K562 (cell line): ENCODE measurements around the gene SCARF2. TPM values are rescaled to one million over a fixed set of nuclear protein-coding genes. Genes with fewer than 3 reads are reported as not detected.
A peak's percentile ranks its signal among the peaks of the same experiment; 100 is the strongest.

Experiments
- CBFB ChIP-seq: sonication (generic); formaldehyde crosslinking; IDR thresholded peaks from 2 replicates; pipeline ENCODE4 v1.4.0; 2020; ENCODE audit warnings: mild to moderate bottlenecking, missing genetic modification reagents
- FOXJ2 ChIP-seq: fragments of 200-800 bp; sonication (Bioruptor generic); IDR thresholded peaks from 2 replicates; pipeline ENCODE4 v1.6.1; 2016; ENCODE audit warnings: missing genetic modification characterization, missing compliant biosample characterization
- FOXK1 ChIP-seq: sonication (generic); formaldehyde crosslinking; IDR thresholded peaks from 2 replicates; pipeline ENCODE4 v1.8.0; 2022; ENCODE audit warnings: missing genetic modification reagents, mild to moderate bottlenecking, borderline replicate concordance
- HOXB6 ChIP-seq: fragments of 250-450 bp; sonication (Bioruptor Pico); IDR thresholded peaks from 2 replicates; pipeline ENCODE4 v1.5.1; 2022; ENCODE audit warnings: mild to moderate bottlenecking, borderline replicate concordance
- OTX1 ChIP-seq: fragments of 450-650 bp; formaldehyde crosslinking; IDR thresholded peaks from 2 replicates; pipeline ENCODE4 v1.4.0; 2022; ENCODE audit warnings: mild to moderate bottlenecking
- RBBP5 ChIP-seq: fragments of 200-600 bp; sonication (generic); IDR thresholded peaks from 2 replicates; pipeline ENCODE4 v1.6.1; 2012; ENCODE audit warnings: borderline replicate concordance, mild to moderate bottlenecking, low read length, control low read depth, inconsistent platforms; ENCODE audit not compliant: insufficient read depth, poor library complexity, severe bottlenecking
- YBX1 ChIP-seq: fragments of 450-650 bp; IDR thresholded peaks from 2 replicates; pipeline ENCODE4 v1.7.1; 2016; ENCODE audit warnings: mild to moderate bottlenecking
- ZBTB7A ChIP-seq: IDR thresholded peaks from 2 replicates; pipeline ENCODE4 v1.6.1; 2011; ENCODE audit warnings: low read depth, mild to moderate bottlenecking, low read length, moderate library complexity, borderline replicate concordance; ENCODE audit not compliant: control insufficient read depth
- ZNF408 ChIP-seq: fragments of 250-450 bp; sonication (Bioruptor Pico); IDR thresholded peaks from 2 replicates; pipeline ENCODE4 v1.4.0; 2020; ENCODE audit warnings: low read depth, mild to moderate bottlenecking, moderate library complexity
- ZNF41 ChIP-seq: fragments of 250-450 bp; sonication (Bioruptor Pico); conservative IDR thresholded peaks from 2 replicates; pipeline ENCODE4 v1.4.0; 2020; ENCODE audit warnings: mild to moderate bottlenecking
- ZNF707 ChIP-seq: fragments of 250-450 bp; sonication (Bioruptor Pico); conservative IDR thresholded peaks from 2 replicates; pipeline ENCODE4 v1.8.0; 2022; ENCODE audit warnings: inconsistent platforms, mild to moderate bottlenecking, moderate library complexity
- ZNF785 ChIP-seq: fragments of 250-450 bp; sonication (Bioruptor Pico); IDR thresholded peaks from 2 replicates; pipeline ENCODE4 v1.4.0; 2020; ENCODE audit warnings: mild to moderate bottlenecking
- polyA plus RNA-seq, 8 experiments: library from polyadenylated mRNA; depleted of rRNA in 4 of 8; stranded (reverse) in 5 of 8; unstranded in 3 of 8; fragments of >200 nt; fragmentation: Nextera tagmentation in 2 of 8; fragmentation: Illumina TruSeq in 1 of 8; extraction: Ambion mirVana in 2 of 8; extraction: Trizol in 1 of 8; gene quantifications; 2 replicates each; pipeline versions ENCODE4 v1.2.1 to v1.2.3, GENCODE V29; 2011 to 2014; ENCODE audit warnings: inconsistent platforms in 1 of 8, missing spikeins in 1 of 8
- total RNA-seq, 7 experiments: library from RNA; depleted of rRNA in 6 of 7; stranded (reverse); fragments of >200 nt in 6 of 7; fragmentation: Illumina TruSeq in 2 of 7; extraction: Trizol in 2 of 7; gene quantifications; 2 replicates each; pipeline versions ENCODE4 v1.2.1 to v1.2.3, GENCODE V29; 2011 to 2021; ENCODE audit warnings: low replicate concordance in 1 of 7
- TF ChIP-seq, protein P1 (sequence below), 3 experiments: fragments of 200-800 bp in 1 of 3; fragments of 250-450 bp in 1 of 3; fragments of 450-650 bp in 1 of 3; sonication (Bioruptor Pico) in 1 of 3; sonication (Bioruptor generic) in 1 of 3; formaldehyde crosslinking in 1 of 3; IDR thresholded peaks; 2 replicates each; pipeline versions ENCODE4 v1.6.1 to v1.8.0; 2016 to 2022; ENCODE audit warnings: mild to moderate bottlenecking in 2 of 3, missing genetic modification characterization in 2 of 3, missing compliant biosample characterization in 1 of 3, moderate library complexity in 1 of 3
- TF ChIP-seq, protein P2 (sequence below), 2 experiments: fragments of 450-650 bp in 1 of 2; sonication (generic) in 1 of 2; formaldehyde crosslinking; conservative IDR thresholded peaks; 2 replicates each; pipeline versions ENCODE4 v1.4.0 to v1.8.1; 2020 to 2022; ENCODE audit warnings: mild to moderate bottlenecking in 1 of 2, missing genetic modification reagents in 1 of 2
- TF ChIP-seq, protein P3 (sequence below): fragments of 450-650 bp; formaldehyde crosslinking; IDR thresholded peaks from 2 replicates; pipeline ENCODE4 v1.4.0; 2022; ENCODE audit warnings: missing genetic modification characterization
- TF ChIP-seq, protein P4 (sequence below): fragments of 250-450 bp; sonication (Bioruptor Pico); IDR thresholded peaks from 2 replicates; pipeline ENCODE4 v1.8.0; 2022; ENCODE audit warnings: moderate library complexity, mild to moderate bottlenecking, inconsistent platforms
- TF ChIP-seq, protein P5 (sequence below): fragments of 150-350 bp; conservative IDR thresholded peaks from 2 replicates; pipeline ENCODE4 v1.6.1; 2014; ENCODE audit warnings: low read length

The SCARF2 gene
- total and polyA plus RNA-seq, 9 of the 15 experiments (the other 6 are each of a cell fraction or from before 2014, with no cell fraction given): 0.06 to 0.32 (median 0.21) TPM; not detected in 5

DNA sequence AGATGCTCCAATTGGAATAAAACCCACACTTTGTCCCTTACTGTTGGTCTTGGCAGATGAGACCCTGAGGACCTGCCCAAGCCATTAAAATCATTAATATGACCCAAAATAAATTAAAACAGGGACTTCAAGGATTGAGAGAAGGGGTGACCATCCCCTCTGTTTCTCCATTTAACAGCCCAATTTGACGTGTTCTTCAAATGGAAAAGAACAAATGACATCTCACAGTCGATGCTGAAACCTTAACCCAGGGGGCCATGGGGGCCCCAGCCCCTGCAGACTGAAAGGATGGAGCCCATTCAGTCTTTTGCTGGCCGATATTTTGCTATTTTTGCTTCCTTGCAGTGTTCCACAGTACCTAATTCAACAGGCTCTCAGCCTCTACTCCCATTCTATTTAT is 23.2 kb downstream of the SCARF2 start (continued):
- TF ChIP-seq, protein P1, sequence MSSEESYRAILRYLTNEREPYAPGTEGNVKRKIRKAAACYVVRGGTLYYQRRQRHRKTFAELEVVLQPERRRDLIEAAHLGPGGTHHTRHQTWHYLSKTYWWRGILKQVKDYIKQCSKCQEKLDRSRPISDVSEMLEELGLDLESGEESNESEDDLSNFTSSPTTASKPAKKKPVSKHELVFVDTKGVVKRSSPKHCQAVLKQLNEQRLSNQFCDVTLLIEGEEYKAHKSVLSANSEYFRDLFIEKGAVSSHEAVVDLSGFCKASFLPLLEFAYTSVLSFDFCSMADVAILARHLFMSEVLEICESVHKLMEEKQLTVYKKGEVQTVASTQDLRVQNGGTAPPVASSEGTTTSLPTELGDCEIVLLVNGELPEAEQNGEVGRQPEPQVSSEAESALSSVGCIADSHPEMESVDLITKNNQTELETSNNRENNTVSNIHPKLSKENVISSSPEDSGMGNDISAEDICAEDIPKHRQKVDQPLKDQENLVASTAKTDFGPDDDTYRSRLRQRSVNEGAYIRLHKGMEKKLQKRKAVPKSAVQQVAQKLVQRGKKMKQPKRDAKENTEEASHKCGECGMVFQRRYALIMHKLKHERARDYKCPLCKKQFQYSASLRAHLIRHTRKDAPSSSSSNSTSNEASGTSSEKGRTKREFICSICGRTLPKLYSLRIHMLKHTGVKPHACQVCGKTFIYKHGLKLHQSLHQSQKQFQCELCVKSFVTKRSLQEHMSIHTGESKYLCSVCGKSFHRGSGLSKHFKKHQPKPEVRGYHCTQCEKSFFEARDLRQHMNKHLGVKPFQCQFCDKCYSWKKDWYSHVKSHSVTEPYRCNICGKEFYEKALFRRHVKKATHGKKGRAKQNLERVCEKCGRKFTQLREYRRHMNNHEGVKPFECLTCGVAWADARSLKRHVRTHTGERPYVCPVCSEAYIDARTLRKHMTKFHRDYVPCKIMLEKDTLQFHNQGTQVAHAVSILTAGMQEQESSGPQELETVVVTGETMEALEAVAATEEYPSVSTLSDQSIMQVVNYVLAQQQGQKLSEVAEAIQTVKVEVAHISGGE (CRISPR knock-in tag; IDR thresholded peaks at IDR 0.05): peak in 1 of 3 experiments; percentile 45; a peak in 1 of 6 replicates
- 0 out of 2 replicates have a peak, but pooled peaks have one; percentile 44 for TF ChIP-seq YBX1
- no peak for TF ChIP-seq HOXB6 (CRISPR knock-in tag)
- 0 out of 2 replicates have a peak, but pooled peaks have one; percentile 40 for TF ChIP-seq ZNF41
- 0 out of 2 replicates have a peak, but pooled peaks have one; percentile 67 for TF ChIP-seq OTX1 (CRISPR knock-in tag)
- TF ChIP-seq, protein P2, sequence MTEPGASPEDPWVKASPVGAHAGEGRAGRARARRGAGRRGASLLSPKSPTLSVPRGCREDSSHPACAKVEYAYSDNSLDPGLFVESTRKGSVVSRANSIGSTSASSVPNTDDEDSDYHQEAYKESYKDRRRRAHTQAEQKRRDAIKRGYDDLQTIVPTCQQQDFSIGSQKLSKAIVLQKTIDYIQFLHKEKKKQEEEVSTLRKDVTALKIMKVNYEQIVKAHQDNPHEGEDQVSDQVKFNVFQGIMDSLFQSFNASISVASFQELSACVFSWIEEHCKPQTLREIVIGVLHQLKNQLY (CRISPR knock-in tag; conservative IDR thresholded peaks at IDR 0.05): peak in 1 of 2 experiments; percentile 74; a peak in 2 of 4 replicates
- TF ChIP-seq FOXK1 (CRISPR knock-in tag): peak; percentile 66; the same call in 1 of the 2 replicates
- TF ChIP-seq ZBTB7A: 0 out of 2 replicates have a peak, but pooled peaks have one; percentile 14
- TF ChIP-seq, protein P3, sequence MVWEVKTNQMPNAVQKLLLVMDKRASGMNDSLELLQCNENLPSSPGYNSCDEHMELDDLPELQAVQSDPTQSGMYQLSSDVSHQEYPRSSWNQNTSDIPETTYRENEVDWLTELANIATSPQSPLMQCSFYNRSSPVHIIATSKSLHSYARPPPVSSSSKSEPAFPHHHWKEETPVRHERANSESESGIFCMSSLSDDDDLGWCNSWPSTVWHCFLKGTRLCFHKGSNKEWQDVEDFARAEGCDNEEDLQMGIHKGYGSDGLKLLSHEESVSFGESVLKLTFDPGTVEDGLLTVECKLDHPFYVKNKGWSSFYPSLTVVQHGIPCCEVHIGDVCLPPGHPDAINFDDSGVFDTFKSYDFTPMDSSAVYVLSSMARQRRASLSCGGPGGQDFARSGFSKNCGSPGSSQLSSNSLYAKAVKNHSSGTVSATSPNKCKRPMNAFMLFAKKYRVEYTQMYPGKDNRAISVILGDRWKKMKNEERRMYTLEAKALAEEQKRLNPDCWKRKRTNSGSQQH (CRISPR knock-in tag): peak; percentile 34; the same call in 1 of the 2 replicates
- TF ChIP-seq, protein P4, sequence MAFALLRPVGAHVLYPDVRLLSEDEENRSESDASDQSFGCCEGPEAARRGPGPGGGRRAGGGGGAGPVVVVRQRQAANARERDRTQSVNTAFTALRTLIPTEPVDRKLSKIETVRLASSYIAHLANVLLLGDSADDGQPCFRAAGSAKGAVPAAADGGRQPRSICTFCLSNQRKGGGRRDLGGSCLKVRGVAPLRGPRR: 0 out of 2 replicates have a peak, but pooled peaks have one; percentile 67
- peak; percentile 43; the same call in 1 of the 2 replicates for TF ChIP-seq ZNF408
- 0 out of 2 replicates have a peak, but pooled peaks have one; percentile 18 for TF ChIP-seq ZNF785
- TF ChIP-seq RBBP5: no peak
- TF ChIP-seq CBFB (CRISPR knock-in tag): no peak
- no peak for TF ChIP-seq FOXJ2 (tag)
- TF ChIP-seq ZNF707: 0 out of 2 replicates have a peak, but pooled peaks have one; percentile 45
- TF ChIP-seq, protein P5, sequence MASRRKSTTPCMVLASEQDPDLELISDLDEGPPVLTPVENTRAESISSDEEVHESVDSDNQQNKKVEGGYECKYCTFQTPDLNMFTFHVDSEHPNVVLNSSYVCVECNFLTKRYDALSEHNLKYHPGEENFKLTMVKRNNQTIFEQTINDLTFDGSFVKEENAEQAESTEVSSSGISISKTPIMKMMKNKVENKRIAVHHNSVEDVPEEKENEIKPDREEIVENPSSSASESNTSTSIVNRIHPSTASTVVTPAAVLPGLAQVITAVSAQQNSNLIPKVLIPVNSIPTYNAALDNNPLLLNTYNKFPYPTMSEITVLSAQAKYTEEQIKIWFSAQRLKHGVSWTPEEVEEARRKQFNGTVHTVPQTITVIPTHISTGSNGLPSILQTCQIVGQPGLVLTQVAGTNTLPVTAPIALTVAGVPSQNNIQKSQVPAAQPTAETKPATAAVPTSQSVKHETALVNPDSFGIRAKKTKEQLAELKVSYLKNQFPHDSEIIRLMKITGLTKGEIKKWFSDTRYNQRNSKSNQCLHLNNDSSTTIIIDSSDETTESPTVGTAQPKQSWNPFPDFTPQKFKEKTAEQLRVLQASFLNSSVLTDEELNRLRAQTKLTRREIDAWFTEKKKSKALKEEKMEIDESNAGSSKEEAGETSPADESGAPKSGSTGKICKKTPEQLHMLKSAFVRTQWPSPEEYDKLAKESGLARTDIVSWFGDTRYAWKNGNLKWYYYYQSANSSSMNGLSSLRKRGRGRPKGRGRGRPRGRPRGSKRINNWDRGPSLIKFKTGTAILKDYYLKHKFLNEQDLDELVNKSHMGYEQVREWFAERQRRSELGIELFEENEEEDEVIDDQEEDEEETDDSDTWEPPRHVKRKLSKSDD: no peak
